ENCODE results near the gene KIF27. TPM values are rescaled to one million over a fixed set of nuclear protein-coding genes. Genes with fewer than 3 reads are reported as not detected.
"Not testable (repeated sequence)": the region's sequence is repeated elsewhere in the genome, so short reads cannot be mapped to it uniquely, and the experiment has no call there.

KIF27 gene
- polyA plus RNA-seq, 3 donors = 18.2 to 27.9 (median 20.3) TPM

DNA sequence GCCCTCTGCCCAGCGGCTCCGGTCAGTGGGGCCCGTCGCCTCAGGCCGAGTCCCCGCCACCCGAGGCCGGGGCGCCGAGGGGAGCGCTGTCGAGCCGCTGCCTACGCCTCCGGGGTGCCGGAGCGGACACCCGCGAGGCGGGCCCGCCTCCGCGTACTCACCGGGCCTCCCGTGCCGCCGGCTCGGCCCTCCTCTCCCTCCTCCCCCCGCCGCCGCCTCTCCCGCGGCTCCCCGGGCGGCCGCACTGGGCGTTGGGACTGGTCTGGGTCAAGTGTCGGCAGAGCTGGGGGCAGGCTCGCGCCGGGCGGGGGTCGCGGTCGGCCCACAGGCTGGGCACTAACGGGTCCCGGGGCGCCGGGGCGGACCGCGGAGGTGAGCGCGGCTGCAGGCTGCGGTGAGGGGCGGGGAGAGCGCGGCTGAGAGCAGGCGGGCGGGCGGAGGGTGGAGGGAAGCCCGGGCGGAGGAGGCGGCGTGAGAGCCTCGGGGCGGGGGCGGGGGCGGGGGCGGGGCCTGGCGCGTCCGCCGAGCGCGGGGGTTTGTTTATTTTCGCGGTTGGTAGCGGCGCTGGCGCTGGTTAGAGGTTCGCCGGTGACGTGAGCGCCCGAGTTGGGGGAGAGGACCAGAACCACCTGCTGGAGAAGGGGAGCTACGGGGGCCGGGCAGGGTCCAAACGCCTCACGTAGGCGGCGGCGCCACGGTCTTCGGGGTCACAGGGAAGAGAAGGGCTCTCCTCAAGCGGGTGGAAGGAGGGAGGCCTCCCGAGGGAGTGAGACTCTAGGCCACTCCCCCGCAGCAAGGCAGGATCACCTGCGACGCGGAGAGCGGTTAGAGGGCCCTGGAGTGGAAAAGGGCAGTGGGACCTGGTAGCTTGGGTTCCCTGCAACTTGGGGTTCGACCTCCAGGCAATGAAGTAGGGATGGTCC lies 103.6 kb downstream of the KIF27 start, which contains the start of gene GKAP1:
Gene GKAP1, minus strand, starts transcription at position 414 of the 923 bp plus-strand sequence. CDS start 11,252 bp downstream, outside the sequence.
- peak; percentile 62 for DNase-seq

- DNase-seq = not testable (repeated sequence)
Measured at GRCh38 chr9:83817011-83817355, 104.2 kb downstream of the KIF27 start.

- DNase-seq = not testable (repeated sequence)
Measured at GRCh38 chr9:83815120-83815519, 106.1 kb downstream of the KIF27 start.

GRCh38 chr9:83809213-83809612 lies 112.0 kb downstream of the KIF27 start:
- DNase-seq = not testable (repeated sequence)

DNA sequence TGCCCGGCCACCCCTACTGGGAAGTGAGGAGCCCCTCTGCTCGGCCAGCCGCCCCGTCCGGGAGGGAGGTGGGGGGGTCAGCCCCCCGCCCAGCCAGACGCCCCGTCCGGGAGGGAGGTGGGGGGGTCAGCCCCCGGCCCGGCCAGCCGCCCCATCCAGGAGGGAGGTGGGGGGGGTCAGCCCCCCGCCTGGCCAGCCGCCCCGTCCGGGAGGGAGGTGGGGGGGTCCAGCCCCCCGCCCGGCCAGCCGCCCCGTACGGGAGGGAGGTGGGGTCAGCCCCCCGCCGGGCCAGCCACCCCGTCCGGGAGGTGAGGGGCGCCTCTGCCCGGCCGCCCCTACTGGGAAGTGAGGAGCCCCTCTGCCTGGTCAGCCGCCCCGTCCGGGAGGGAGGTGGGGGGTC lies 116.8 kb downstream of the KIF27 start:
- not testable (repeated sequence) for DNase-seq

- DNase-seq = not testable (repeated sequence)
Measured at GRCh38 chr9:83803941-83804340, 117.3 kb downstream of the KIF27 start.

DNA sequence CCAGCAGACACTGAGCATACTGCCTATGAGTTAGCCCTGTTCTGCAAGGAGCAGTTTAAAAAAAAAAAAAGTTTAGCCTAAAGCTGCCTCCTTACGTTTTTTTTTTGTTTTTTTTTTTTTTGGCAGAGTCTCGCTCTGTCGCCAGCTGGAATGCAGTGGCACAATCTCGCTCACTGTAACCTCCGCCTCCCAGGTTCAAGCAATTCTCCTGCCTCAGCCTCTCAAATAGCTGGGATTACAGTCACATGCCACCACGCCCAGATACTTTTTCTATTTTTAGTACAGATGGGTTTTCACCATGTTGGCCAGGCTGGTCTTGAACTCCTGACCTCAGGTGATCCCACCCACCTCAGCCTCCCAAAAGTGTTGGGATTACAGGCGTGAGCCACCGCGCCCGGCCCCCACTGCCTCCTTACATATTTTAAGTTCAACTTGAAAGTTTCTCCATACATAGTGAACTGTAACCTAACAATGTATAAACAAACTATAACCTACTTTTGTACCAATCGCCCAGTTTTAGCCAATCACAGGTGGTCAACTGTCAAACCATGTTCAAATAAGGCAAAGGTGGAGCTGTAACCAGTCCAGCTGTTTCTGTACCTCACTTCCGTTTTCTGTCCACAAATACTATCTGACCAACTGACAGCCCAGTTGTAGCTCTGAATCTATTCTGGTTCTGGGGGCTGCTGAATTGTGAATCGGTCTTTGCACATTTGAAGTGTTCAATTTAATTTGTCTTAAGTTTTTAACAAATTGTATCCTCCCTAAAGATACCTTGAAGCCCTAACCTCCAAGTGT lies 120.8 kb downstream of the KIF27 start:
- DNase-seq = no peak

- DNase-seq = no peak
Measured at GRCh38 chr9:83794051-83794450, 127.2 kb downstream of the KIF27 start.

DNA sequence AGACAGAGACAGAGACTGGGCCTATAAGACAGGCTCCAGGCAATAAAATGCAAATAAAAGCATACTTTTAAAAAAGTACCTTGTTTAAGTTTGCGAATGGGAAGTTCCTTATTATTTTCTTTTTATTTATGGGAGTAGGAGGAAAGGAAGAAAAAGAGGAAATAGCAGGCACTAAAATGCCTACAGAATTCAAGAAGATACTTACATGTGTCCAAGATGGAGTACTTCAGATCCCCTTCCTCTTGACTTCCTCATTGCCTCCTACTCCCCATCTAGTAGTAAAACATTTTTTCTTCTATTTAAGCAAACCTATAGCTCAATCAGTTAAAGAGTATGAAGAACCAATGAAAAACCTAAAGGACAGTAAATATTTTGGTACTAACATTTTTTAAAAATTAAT lies 128.5 kb downstream of the KIF27 start:
- no peak for DNase-seq

Other genes starting within 250 kb of the KIF27 start
- 100 to 1,000 TPM; 105 to 118 (median 117) TPM for gene UBQLN1, start 213.5 kb downstream of the KIF27 start, polyA plus RNA-seq (ENCODE audit: insufficient read length in 3 of 3)
- gene GKAP1, start 103.7 kb downstream of the KIF27 start, polyA plus RNA-seq (ENCODE audit: insufficient read length in 3 of 3) = 10 to 100 TPM; 14.8 to 20.3 (median 20.0) TPM
- gene HNRNPK, start 58.8 kb upstream of the KIF27 start, polyA plus RNA-seq (ENCODE audit: insufficient read length in 3 of 3) = 100 to 1,000 TPM; 851 to 934 (median 914) TPM
- gene RMI1, start 59.4 kb upstream of the KIF27 start, polyA plus RNA-seq (ENCODE audit: insufficient read length in 3 of 3) = 10 to 100 TPM; 18.4 to 21.3 (median 21.2) TPM